ENCODE results near the gene FRMD5. TPM values are rescaled to one million over a fixed set of nuclear protein-coding genes. Genes with fewer than 3 reads are reported as not detected.

FRMD5 gene
- polyA plus RNA-seq, 1 donor (not counting 4 experiments of a cell fraction or from before 2014, with no cell fraction given) = 7.3 TPM

DNA sequence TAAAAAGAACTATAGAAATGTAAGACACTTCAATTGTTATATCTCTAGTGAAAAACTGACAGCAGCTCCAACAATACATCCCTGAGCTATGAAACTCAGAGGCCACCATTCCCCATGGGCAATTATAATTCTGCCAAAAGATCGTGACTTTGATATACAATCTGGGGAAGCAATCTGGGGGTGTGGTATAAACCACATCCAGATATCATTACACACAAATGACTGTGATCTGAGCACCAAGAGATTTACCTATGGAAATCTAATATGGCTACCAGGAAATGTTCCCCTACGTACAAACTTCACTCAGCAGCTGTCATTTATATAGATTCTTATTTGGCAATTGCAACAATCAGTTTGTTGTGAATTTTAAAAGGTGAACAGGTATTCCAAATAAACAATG, 110.3 kb downstream of the FRMD5 start:
- Histone ChIP-seq H3K4me3 (ENCODE audit: control insufficient read depth in 2 of 3, extremely low read depth in 1 of 3, insufficient read depth in 2 of 3, low read depth in 1 of 3, low read length in 3 of 3) (peak overlapping the region in 1 of 3 experiments; percentile 4), H4K20me1 (ENCODE audit: control insufficient read depth, extremely low read depth, insufficient read depth, low read length) (no peaks in the 10 kb centered on the region), H3K4me2 (ENCODE audit: control insufficient read depth, extremely low read depth, insufficient read depth, low read depth, low read length) (peak overlapping the region; percentile 56), H3K27ac (ENCODE audit: control insufficient read depth, insufficient read depth, low read length) (peak overlapping the region; percentile 39), H3K4me1 (ENCODE audit: control insufficient read depth, extremely low read depth, insufficient read depth, low read length) (peaks cover 41% of the 10 kb centered on the region), H3K9me1 (ENCODE audit: control insufficient read depth, extremely low read depth, insufficient read depth, low read length) (no peaks in the 10 kb centered on the region), H3K27me3 (ENCODE audit: control insufficient read depth, extremely low read depth, insufficient read depth, low read length) (no peaks in the 10 kb centered on the region), H3K36me3 (ENCODE audit: control insufficient read depth in 2 of 2, extremely low read depth in 1 of 2, insufficient read depth in 2 of 2, low read length in 2 of 2) (no peaks in the 10 kb centered on the region), H2AFZ (ENCODE audit: control insufficient read depth, low read length) (peak overlapping the region; percentile 66), H3K9ac (ENCODE audit: control insufficient read depth, extremely low read depth, insufficient read depth, low read length) (no peak overlapping the region), H3K9me3 (ENCODE audit: control insufficient read depth, low read depth, low read length) (no peaks in the 10 kb centered on the region), H3K79me2 (ENCODE audit: control insufficient read depth, insufficient read depth, low read length) (peaks cover 7% of the 10 kb centered on the region)
- FAIRE-seq = peak; percentile 29
- DNase-seq (ENCODE audit: low read depth, low spot score) = no peak
- TF ChIP-seq CTCF (optimal IDR thresholded peaks at IDR 0.05 in 1 of 3, IDR thresholded peaks at IDR 0.05 in 1 of 3, conservative IDR thresholded peaks at IDR 0.05 in 1 of 3; ENCODE audit: extremely low read depth in 1 of 3, insufficient read depth in 2 of 3, low read length in 3 of 3) = no peak
- no peak for TF ChIP-seq EZH2 (IDR thresholded peaks at IDR 0.05; ENCODE audit: low read length)
- dilution Hi-C loops (cut with MboI; ENCODE audit: extremely low pct_ligation_motif_present, low sequenced_read_pairs) = no loop called here

- dilution Hi-C loops (cut with MboI; ENCODE audit: extremely low pct_ligation_motif_present, low sequenced_read_pairs) = no loop called here
- no peak for TF ChIP-seq CTCF (optimal IDR thresholded peaks at IDR 0.05 in 1 of 3, IDR thresholded peaks at IDR 0.05 in 1 of 3, conservative IDR thresholded peaks at IDR 0.05 in 1 of 3; ENCODE audit: extremely low read depth in 1 of 3, insufficient read depth in 2 of 3, low read length in 3 of 3)
- no peak for TF ChIP-seq EZH2 (IDR thresholded peaks at IDR 0.05; ENCODE audit: low read length)
- Histone ChIP-seq H3K4me3 (ENCODE audit: control insufficient read depth in 2 of 3, extremely low read depth in 1 of 3, insufficient read depth in 2 of 3, low read depth in 1 of 3, low read length in 3 of 3) (no peak overlapping the region), H3K9ac (ENCODE audit: control insufficient read depth, extremely low read depth, insufficient read depth, low read length) (no peak overlapping the region), H3K27ac (ENCODE audit: control insufficient read depth, insufficient read depth, low read length) (peak overlapping the region; percentile 39), H3K27me3 (ENCODE audit: control insufficient read depth, extremely low read depth, insufficient read depth, low read length) (no peaks in the 10 kb centered on the region), H3K4me2 (ENCODE audit: control insufficient read depth, extremely low read depth, insufficient read depth, low read depth, low read length) (no peak overlapping the region), H3K36me3 (ENCODE audit: control insufficient read depth in 2 of 2, extremely low read depth in 1 of 2, insufficient read depth in 2 of 2, low read length in 2 of 2) (no peaks in the 10 kb centered on the region), H4K20me1 (ENCODE audit: control insufficient read depth, extremely low read depth, insufficient read depth, low read length) (no peaks in the 10 kb centered on the region), H3K9me3 (ENCODE audit: control insufficient read depth, low read depth, low read length) (peaks cover 3% of the 10 kb centered on the region), H3K4me1 (ENCODE audit: control insufficient read depth, extremely low read depth, insufficient read depth, low read length) (peaks cover 41% of the 10 kb centered on the region), H3K9me1 (ENCODE audit: control insufficient read depth, extremely low read depth, insufficient read depth, low read length) (no peaks in the 10 kb centered on the region), H3K79me2 (ENCODE audit: control insufficient read depth, insufficient read depth, low read length) (peaks cover 9% of the 10 kb centered on the region), H2AFZ (ENCODE audit: control insufficient read depth, low read length) (peak overlapping the region; percentile 37)
- no peak for DNase-seq (ENCODE audit: low read depth, low spot score)
- peak; percentile 9 for FAIRE-seq
Observed at GRCh38 chr15:44084171-44084570, 110.9 kb downstream of the FRMD5 start.

Data from keratinocyte (primary cell).